HUES6 (cell line): ENCODE data around the gene PLA2G4B.

Experiments used
- H3K27ac ChIP-seq: 2 replicates; pipeline ENCODE4 v1.7.0; 2013; ENCODE audit warnings: low read depth, mild to moderate bottlenecking, low read length, inconsistent platforms
- H3K27me3 ChIP-seq: 2 replicates; pipeline ENCODE4 v1.6.1; 2013; ENCODE audit warnings: low read length; ENCODE audit not compliant: control insufficient read depth, insufficient read depth
- H3K36me3 ChIP-seq: 2 replicates; pipeline ENCODE4 v1.6.1; 2013; ENCODE audit warnings: low read length; ENCODE audit not compliant: control insufficient read depth, insufficient read depth
- H3K4me1 ChIP-seq: 2 replicates; pipeline ENCODE4 v1.6.1; 2013; ENCODE audit warnings: low read length; ENCODE audit not compliant: control insufficient read depth, insufficient read depth
- H3K4me3 ChIP-seq: 2 replicates; pipeline ENCODE4 v1.5.1; 2013; ENCODE audit warnings: low read depth, low read length
- H3K9ac ChIP-seq: one replicate; pipeline ENCODE4 v1.6.1; 2013; ENCODE audit warnings: mild to moderate bottlenecking, low read length
- H3K9me3 ChIP-seq: 2 replicates; pipeline ENCODE4 v1.6.1; 2013; ENCODE audit warnings: low read depth, low read length; ENCODE audit not compliant: control insufficient read depth, insufficient read depth

Gene PLA2G4B

DNA sequence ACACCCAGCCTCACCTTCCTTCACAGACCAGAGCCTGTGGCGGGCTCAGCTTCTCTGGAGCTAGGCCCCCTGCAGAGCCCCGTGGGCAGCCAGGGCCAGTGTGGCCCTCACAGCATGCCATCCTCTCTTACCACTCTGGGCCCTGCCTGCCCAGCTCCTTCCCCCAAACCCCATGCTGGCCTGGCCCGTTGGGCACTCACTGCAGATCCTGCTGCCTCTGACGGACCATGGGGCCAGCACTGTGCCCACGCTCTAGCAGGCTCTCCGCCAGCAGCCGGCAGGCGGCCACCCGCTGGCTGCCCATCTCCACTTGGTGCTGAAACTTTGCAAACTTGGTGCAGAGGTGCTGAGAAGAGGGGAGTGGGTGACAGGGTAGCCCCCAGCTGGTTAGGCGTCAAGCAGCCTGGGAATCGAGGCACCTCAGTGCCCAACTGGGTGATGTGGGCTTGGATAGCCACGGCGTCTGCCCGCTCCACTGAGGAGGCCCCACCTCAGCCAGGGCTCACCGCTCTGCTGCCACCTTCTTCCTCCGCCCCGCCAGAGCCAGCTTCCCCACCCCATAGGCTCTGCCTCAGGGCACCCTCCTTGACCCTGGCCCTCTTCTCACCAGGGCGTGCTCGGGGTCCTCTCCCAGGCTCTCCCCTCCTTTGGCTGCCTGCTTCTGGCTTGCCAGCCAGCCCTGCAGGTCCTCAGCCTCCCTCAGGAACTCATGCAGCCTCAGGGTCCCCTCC is 32.7 kb downstream of the PLA2G4B start:
- no peaks in the 10 kb centered on the region for H3K27me3 ChIP-seq
- no peak overlapping the region for H3K9ac ChIP-seq
- no peaks in the 10 kb centered on the region for H3K9me3 ChIP-seq
- H3K27ac ChIP-seq, result no peak overlapping the region
- H3K4me3 ChIP-seq, result no peak overlapping the region
- H3K36me3 ChIP-seq, result no peaks in the 10 kb centered on the region
- H3K4me1 ChIP-seq, result peaks cover 7% of the 10 kb centered on the region; the same call in 1 of the 2 replicates

DNA sequence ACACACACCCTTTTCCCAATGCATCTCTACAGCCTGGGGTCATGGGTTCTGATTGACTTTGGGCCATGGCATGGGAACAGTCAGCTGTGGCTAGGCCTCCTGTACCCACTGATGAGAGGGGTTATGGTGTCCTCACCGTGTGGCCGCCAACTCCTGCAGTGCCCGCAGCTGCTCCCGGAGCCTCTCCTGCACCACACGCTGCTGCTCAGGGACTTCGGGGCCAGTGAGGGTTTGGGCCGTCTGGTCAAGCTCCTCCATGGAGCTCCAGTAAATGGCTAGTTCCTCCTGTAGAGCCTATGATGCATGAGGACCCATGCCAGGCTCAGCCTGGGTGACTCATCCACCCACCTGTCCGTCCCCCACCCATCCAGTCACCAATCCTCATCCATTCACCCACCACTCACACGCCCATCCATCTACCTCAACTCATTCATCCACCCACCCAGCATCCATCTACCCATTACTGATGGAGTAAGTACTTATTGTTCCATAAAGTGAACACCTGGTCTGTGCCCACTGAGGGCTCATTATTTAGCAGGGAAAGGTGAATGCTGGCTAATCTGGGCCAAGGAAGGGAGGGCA is 33.6 kb downstream of the PLA2G4B start:
- H3K27me3 ChIP-seq, result no peaks in the 10 kb centered on the region; the same call in 1 of the 2 replicates
- no peak overlapping the region for H3K27ac ChIP-seq
- no peaks in the 10 kb centered on the region for H3K9me3 ChIP-seq
- no peak overlapping the region for H3K4me3 ChIP-seq
- no peaks in the 10 kb centered on the region for H3K36me3 ChIP-seq
- no peak overlapping the region for H3K9ac ChIP-seq
- no peaks in the 10 kb centered on the region for H3K4me1 ChIP-seq

DNA sequence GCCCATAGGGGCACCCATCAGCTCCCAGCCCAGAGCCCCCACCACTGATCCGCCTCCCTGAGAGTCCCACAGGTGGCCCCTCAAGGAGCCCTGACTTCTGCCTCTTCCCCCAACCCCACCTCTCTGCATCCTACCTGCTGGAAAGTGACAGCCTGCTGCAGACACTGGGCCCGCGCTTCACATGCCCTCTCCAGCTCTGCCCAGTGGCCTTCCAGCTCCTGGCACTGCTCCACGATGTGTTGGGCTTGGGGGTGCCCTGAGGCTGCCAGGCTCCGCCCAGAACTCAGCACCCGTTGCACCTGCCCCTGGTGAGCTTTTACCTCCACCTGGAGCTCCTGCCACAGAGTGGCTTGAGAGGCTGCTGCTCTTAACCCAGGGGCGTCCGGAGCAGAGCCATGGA is 35.1 kb downstream of the PLA2G4B start:
- H3K9me3 ChIP-seq, result no peaks in the 10 kb centered on the region

DNA sequence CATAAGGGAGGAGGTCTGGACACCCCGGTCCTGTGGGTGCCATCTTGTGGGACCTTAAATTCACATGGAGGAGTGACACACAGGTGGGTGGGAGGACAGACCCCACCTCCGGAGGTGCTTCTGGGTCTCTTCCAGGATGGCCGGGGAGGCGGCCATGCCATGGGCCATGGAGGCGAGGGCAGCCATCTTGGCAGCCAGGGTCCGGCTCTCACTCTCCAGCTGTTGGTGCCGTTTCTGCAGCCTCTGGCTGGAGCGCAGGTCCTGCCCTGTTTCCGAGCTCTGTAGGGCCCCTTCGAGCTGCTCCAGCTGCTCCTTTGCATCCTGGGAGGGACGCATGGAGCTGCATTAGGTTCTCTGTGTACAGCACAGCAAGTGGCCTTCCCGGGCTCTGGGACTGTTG is 36.1 kb downstream of the PLA2G4B start:
- no peaks in the 10 kb centered on the region for H3K36me3 ChIP-seq
- H3K27me3 ChIP-seq, result peaks cover 8% of the 10 kb centered on the region; the same call in 1 of the 2 replicates

More for the DNA sequence above, 35.1 kb downstream of the PLA2G4B start:
- H3K27me3 ChIP-seq, result no peaks in the 10 kb centered on the region; the same call in 1 of the 2 replicates
- no peak overlapping the region for H3K27ac ChIP-seq
- H3K4me3 ChIP-seq, result no peak overlapping the region
- H3K9ac ChIP-seq, result no peak overlapping the region
- no peaks in the 10 kb centered on the region for H3K4me1 ChIP-seq
- H3K36me3 ChIP-seq, result no peaks in the 10 kb centered on the region

DNA sequence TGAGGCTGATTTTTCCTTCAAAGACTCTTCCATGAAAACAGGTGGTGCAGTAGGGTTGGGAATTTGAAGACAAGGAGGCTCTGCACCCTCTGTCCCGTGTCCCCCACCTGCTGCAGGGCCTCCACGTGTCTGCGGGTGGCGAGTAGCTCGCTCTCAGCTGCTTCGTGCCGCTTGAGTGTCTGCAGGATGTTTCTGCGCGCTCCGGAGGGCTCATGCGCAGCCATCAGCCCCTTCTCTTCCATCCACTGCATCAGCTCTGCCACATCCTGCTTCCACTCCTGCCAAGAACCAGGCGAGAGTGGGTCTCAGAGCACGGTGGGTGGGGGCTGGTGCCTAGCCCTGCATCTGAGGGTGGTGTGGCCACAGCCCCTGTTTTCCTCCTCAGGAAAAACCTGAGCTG is 37.4 kb downstream of the PLA2G4B start:
- Histone ChIP-seq H3K4me3 (no peak overlapping the region), H3K27me3 (peaks cover 21% of the 10 kb centered on the region), H3K9me3 (no peaks in the 10 kb centered on the region), H3K4me1 (no peaks in the 10 kb centered on the region), H3K36me3 (no peaks in the 10 kb centered on the region), H3K27ac (no peak overlapping the region), H3K9ac (no peak overlapping the region)

More for the DNA sequence above, 36.1 kb downstream of the PLA2G4B start:
- no peak overlapping the region for H3K9ac ChIP-seq
- H3K4me1 ChIP-seq, result no peaks in the 10 kb centered on the region
- H3K27ac ChIP-seq, result no peak overlapping the region
- H3K9me3 ChIP-seq, result no peaks in the 10 kb centered on the region
- H3K4me3 ChIP-seq, result no peak overlapping the region

DNA sequence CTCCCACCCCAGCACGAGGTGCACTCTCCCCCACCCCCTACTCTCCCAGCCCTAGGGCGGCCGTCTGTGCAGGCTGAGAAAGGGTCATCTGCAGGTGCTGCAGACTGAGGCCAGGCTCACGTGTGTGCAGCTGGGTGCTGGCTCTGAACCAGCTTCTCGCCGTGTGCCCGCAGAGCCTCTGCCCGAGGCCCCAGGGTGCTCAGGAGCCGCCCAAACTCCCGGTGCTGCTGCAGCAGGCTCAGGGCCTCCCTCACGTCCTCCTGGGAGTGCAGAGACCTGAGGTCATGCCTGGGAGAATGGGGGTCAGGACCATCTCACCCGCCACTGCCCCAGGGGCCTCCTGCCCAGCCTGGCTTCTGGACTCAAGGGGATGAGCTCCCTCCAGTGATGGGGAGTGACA is 38.0 kb downstream of the PLA2G4B start:
- no peak overlapping the region for H3K9ac ChIP-seq
- peaks cover 28% of the 10 kb centered on the region for H3K27me3 ChIP-seq
- H3K4me1 ChIP-seq, result peaks cover 4% of the 10 kb centered on the region; the same call in 1 of the 2 replicates
- H3K36me3 ChIP-seq, result no peaks in the 10 kb centered on the region
- H3K27ac ChIP-seq, result no peak overlapping the region
- H3K4me3 ChIP-seq, result no peak overlapping the region
- H3K9me3 ChIP-seq, result no peaks in the 10 kb centered on the region

DNA sequence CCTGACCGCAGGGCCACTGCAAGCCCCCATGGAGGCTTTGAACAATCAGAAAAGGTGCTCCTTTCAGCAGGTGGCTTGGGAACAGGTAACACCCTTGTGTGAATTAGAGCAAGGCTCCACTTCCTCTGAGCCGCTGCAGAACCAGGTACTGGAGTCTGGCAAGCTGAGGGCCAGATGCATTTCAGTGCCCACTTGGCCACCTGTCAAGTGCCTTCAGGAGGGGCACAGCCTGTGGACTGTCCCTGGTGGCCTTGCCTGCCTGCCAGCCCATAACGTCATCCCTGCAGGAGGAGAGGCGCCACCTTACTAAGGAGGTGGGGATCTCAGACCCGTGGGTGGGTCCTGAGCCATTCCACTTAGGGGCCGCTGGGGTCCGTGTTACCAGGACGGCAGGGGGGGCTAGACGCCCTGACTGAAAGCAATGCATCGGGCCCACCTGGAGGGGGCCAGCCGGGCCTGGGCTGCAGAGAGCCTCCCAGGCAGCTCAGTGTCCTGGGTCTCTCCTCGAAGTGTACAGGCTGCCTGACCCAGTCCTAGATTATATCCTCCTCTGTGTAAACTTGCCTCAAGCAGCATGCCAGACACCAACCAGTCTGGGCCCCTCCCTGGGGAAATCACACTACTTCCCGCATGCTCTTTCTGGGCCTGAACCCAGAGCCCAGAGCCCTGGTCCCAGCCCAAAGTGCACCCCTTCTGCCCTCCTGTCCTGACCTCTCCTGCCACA is 39.1 kb downstream of the PLA2G4B start:
- peaks cover 8% of the 10 kb centered on the region; the same call in 1 of the 2 replicates for H3K4me1 ChIP-seq
- H3K27me3 ChIP-seq, result peaks cover 38% of the 10 kb centered on the region
- no peaks in the 10 kb centered on the region for H3K9me3 ChIP-seq
- H3K36me3 ChIP-seq, result no peaks in the 10 kb centered on the region
- no peak overlapping the region for H3K9ac ChIP-seq
- no peak overlapping the region for H3K27ac ChIP-seq
- no peak overlapping the region for H3K4me3 ChIP-seq

DNA sequence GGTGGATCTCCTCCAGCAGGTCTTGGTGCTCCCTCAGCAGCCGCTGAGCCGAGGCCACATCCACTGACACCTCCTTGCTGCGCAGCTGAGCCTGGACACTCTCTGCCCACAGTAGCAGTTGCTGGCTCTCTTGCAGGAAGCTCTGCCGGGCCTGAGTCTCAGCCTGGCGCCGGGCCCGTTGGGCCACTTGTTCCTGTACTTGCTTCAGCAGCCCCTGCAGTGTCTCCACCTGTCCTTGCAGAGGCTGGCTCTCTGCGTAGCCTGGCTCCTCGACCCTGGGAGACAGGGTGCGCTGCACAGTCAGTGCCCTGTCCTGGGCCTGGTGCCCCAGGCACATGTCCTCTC is 39.7 kb downstream of the PLA2G4B start:
- Histone ChIP-seq H3K9ac (no peak overlapping the region), H3K9me3 (no peaks in the 10 kb centered on the region), H3K36me3 (no peaks in the 10 kb centered on the region)

DNA sequence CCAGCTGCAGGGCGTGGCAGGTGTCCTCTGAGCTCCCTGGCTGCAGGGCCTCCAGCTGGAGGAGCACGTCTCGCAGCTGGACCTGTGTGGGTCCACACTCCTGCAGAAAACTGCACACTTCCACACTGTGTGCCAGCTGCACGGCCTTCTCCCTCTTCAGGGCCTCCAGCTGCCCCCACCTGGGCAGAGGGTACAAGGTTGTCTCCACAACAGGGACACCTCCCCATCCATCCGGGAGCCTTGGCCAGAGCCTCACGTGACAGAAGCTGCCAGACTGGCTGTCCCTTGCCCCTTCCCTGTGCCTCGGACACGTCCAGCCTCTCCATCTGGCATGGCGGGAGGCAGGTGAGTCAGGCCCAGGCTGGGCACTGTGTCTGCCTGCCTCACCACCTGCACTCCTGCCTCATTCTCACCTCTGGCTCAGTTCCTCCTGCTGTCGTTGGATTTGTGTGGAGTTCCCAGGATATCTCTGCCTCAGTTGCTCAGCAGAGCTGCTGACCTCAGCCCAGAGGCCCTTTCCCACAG is 40.7 kb downstream of the PLA2G4B start:
- no peak overlapping the region for H3K27ac ChIP-seq
- H3K9ac ChIP-seq, result no peak overlapping the region
- no peaks in the 10 kb centered on the region for H3K36me3 ChIP-seq
- H3K27me3 ChIP-seq, result peaks cover 48% of the 10 kb centered on the region
- no peaks in the 10 kb centered on the region for H3K9me3 ChIP-seq
- peaks cover 10% of the 10 kb centered on the region; the same call in 1 of the 2 replicates for H3K4me1 ChIP-seq
- no peak overlapping the region for H3K4me3 ChIP-seq

More for the DNA sequence above, 39.7 kb downstream of the PLA2G4B start:
- H3K27me3 ChIP-seq, result peaks cover 43% of the 10 kb centered on the region
- no peak overlapping the region for H3K4me3 ChIP-seq
- H3K4me1 ChIP-seq, result peaks cover 10% of the 10 kb centered on the region; the same call in 1 of the 2 replicates
- H3K27ac ChIP-seq, result no peak overlapping the region

DNA sequence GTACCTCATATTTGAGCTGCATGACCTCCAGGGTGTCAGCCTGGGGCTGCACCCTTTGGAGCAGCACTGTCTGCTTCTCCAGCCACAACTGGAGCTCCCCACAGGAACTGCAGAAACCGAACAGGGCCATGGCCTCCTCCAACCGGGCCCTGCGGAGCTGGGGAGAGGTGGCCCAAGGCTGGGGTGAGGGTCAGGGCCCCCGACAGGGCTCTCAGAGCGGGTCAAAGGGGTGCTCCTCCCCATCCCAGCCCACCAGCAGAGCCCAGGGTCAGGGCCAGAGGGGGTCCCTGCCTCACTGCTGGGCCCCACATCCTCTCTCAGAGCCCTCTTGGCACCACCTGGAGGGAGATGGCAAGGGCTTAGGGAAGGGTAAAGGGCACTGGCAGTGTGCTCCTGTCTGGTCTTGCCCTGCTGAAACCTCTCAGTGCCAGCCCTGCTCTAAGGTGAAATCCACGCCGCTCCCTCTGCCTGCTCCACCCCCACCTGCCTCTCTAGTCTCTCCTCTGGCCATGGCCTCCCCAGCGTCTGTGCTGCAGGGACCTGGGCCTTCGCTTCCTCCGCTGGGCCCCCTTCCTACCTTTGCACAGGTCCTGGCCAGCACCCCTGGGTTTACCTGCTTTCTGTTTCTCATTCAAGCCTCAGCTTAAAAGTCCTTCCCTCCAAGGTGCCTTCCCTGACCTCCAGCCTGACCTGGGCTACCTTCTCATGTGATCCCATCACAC is 41.7 kb downstream of the PLA2G4B start:
- peaks cover 10% of the 10 kb centered on the region; the same call in 1 of the 2 replicates for H3K4me1 ChIP-seq
- H3K27ac ChIP-seq, result no peak overlapping the region
- H3K9ac ChIP-seq, result no peak overlapping the region
- H3K36me3 ChIP-seq, result no peaks in the 10 kb centered on the region
- no peaks in the 10 kb centered on the region for H3K9me3 ChIP-seq
- H3K4me3 ChIP-seq, result no peak overlapping the region
- peaks cover 48% of the 10 kb centered on the region for H3K27me3 ChIP-seq
